ENCODE measurements around the gene DOCK4.

DNA sequence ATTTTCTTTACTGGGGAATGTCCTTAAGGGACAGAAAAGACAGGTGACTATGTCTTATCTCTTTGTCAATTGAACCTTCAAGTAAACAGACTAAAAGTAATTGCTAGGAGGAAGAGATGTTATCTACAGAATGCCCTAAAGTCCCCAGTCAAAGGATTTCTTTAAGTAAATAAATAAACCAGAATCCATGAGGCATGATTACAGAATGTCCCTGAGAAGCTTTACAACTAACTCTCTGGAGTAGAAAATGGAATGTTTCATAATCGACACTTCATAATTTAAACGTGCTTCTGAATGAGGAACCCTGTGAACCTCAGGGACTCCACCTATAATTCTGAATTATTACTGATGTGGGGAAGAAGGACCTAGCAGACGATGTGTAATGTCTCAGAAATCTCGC, 456.0 kb downstream of the DOCK4 start:
- TF ChIP-seq, protein P1, sequence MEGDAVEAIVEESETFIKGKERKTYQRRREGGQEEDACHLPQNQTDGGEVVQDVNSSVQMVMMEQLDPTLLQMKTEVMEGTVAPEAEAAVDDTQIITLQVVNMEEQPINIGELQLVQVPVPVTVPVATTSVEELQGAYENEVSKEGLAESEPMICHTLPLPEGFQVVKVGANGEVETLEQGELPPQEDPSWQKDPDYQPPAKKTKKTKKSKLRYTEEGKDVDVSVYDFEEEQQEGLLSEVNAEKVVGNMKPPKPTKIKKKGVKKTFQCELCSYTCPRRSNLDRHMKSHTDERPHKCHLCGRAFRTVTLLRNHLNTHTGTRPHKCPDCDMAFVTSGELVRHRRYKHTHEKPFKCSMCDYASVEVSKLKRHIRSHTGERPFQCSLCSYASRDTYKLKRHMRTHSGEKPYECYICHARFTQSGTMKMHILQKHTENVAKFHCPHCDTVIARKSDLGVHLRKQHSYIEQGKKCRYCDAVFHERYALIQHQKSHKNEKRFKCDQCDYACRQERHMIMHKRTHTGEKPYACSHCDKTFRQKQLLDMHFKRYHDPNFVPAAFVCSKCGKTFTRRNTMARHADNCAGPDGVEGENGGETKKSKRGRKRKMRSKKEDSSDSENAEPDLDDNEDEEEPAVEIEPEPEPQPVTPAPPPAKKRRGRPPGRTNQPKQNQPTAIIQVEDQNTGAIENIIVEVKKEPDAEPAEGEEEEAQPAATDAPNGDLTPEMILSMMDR (IDR thresholded peaks at IDR 0.05), result no peak
- TF ChIP-seq POLR2AphosphoS5 (IDR thresholded peaks at IDR 0.05), result no peak
- TF ChIP-seq POLR2A (IDR thresholded peaks at IDR 0.05), result no peak
